GM18868 (cell line): ENCODE measurements around the gene EDRF1.

Experiments used
- ATAC-seq: cut with Tn5 transposase; IDR thresholded peaks from one replicate; pipeline ENCODE4 v1.9.1; 2021; ENCODE audit warnings: mild to moderate bottlenecking, moderate library complexity; ENCODE audit not compliant: unreplicated experiment

Gene EDRF1

DNA sequence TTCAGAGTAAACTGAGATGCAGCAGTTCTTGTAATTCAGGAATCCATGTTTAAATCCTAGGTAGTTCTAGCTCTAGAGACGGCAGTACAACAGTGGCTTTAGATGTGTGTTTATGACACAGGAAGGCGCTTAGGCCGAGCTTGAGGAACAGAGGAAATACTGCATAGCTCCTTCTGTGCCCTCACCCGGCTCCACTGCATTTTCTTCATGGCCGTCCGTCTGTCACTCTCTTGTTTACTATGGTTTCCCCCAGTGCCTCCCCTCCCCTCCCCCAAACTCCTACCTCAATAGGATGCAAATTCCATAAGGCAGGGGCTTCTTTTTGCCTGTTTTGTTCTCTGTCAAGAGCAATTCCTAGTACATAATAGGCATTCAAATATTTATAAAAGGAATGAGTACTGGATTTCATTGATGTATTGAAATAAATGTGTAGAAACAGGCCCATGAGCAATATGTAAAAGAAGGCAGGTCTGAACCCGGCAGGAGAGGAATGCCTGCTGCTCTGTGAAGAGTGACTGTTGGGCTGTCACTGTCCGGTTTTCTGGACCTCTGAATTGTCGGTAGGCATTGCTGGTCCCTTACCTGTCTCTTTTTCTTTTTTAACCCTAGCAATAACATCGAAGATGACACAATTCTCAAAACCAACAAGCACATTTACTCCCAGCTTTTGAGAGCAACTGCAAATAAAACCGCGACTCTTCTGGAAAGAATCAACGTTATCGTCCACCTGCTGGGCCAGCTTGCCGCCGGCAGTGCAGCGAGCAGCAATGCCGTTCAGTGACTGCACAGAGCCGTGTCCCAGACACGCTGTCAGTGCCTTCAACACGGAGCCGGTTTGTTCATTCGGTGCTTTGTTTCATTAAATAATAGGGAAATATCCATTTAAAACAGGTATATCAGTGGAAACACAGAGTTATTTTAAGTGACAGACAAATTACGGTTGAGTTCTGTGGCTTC, 43.5 kb downstream of the EDRF1 start:
- ATAC-seq: no peak

- no peak for ATAC-seq
Measured at GRCh38 chr10:125765835-125766234, 46.3 kb downstream of the EDRF1 start.

DNA sequence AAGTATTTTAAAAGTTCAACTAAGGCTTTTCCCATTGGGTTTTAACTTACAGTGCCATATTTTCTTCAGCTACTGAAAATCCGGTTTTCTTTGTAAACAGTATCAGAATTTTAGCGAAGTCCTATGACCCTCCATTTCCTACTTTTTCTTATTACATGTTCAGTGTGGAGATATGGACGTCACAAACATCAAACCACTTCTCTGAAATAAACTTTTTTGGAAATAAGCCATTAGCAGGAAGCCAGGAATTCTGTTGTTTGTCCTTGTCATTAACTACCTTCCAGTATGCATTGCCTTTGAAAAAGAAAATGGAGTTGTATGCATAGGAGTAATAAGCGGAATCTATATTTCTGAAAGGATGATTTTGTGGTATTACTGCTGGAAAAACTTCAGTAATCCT, 47.0 kb downstream of the EDRF1 start:
- ATAC-seq: no peak

DNA sequence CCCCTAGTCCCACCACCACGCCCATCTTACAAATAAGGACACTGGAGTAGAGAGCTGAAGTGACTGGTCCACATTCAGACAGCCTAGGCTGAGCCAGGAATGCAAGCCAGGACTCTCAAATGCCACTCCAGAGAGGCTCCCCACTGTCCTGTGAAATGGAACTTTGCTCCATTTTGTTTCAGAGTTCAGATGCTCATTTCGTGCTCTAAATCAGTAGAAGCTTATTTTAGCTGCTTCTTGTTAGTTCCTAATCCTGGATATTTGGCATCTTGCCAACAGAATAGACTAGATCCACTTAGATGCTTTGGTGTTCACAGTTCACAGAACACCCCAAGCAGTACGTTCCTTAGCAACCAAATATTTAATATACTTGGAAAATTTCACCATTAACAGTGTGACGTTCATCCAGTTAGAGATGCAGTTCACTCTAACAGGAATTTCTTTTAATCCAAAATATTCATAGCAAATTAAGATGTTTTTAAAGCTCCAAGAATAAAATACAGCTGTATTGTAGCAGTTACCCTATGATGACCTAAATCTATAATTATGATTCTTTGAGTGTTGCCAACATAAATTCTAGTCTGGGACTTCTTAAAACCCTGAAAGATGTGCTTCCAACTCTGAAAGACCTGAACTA, 48.8 kb downstream of the EDRF1 start:
- ATAC-seq: no peak

GRCh38 chr10:125769175-125769574, 49.7 kb downstream of the EDRF1 start:
- ATAC-seq: no peak

- ATAC-seq: no peak
Measured at GRCh38 chr10:125770844-125771243, 51.3 kb downstream of the EDRF1 start.

- ATAC-seq: no peak
Measured at GRCh38 chr10:125772112-125772863, 52.8 kb downstream of the EDRF1 start.

DNA sequence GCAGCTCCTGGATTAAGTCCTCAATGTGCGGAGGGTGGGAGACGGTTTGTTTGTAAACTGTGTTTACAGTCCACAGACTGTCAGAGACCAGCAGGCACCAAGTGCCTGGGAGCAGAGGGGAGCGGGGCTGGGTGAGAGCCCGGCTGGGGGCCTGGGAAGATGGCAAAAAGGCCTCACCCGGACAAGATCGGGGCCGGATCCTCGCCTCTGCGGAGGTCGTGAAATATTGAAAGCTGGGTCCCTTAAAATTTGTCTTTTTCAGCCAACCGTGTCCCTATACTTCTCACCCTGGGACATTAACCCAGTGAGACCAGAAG, 53.3 kb downstream of the EDRF1 start:
- ATAC-seq: no peak

DNA sequence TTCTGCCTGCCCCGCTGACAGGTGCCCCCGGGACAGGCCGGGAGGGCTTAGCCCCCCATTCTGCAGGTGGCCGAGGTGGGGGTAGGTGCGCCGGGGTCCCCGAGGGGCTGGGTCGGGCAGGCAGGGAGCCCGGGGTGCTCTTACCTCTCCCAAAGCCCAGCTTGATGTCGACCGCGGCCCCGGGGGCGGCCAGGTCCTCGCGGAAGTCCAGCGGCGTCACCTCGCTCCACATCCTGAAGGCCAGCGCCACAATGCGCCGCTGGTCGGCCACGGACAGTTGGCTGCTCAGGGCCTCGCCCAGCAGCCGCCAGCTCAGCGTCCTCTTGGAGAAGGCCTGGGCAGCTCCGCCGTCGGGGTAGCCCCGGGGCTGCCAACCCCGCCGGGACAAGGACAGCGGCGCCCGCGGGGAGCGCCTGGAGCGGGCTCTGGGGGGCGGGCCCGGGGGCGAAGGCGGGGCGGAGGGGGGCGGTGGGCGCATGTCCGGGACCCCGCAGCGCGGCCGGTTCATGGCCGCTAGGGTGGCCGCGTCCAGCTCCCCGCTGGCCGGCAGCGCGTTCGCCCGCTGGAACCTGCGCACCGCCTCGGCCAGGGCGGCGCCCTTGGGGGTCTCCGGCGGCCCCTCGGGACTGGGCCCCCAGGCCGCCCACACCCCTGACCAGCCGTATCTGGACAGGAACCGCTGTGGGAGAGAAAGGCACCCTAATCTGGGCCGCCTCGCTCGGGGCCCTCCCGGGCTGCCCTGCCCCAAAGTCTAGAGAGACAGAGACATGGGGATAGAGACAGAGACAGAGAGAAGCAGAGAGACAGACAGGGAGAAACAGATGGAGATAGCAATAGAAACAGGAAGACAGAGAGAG, 54.4 kb downstream of the EDRF1 start:
- no peak for ATAC-seq

DNA sequence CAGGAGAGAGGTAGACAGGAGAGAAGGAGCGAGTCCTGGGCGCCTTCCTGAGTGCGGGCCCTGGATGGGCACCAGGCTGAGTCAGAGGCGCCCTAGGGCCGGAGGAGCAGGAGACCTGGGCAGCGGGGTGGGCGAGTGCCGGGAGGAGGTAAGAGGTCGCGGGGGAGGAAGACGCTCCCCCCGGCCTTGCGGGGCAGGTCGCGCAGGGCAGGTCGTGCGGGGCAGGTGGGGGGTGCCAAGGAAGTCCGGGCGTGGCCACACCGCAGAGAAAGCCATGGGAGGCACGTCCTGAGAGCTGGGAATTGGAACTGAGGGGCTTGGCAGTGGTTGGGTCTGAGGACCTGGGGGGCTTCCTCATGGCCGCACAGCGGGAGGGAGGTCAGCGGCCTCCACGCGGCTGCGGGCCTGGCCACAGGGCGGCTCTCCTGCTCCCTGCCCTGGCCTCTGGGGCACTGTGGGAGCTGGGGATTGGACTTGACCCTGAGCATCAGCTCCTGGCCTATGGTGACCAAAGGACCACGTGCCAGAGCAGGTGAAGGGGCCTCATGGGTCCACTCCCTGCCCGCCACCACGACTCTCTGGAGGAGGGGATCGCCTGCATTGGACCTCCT, 55.2 kb downstream of the EDRF1 start:
- ATAC-seq: no peak

DNA sequence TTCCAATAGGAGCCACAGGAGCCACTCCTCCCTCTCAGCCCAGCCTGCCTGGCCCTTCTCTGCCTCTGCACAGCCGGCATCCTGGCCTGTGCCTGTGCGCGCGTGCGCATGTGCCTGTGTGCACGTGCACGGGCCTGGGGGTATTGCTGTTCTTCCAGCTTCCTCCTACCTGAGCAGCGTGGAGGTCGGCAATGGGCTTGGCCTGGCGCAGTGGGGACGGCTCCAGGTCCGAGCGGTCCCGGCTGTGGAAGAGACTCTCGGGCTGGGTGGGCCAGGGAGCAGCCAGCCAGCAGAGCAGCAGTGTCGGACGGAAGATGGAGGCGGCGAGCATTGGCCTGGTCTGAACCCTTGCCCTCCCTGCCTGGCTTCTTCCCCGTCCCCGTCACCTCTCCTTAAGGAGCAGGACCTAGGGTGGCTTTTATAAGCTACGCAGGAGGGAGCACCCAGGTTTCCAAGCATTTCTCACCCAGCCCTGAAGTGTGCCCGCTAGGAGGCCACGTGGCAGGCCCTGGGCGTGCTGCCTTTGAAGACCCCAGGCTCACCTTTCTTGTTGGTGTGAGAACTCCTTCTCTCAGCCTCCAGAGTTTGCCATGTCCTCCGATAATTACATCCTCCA, 56.1 kb downstream of the EDRF1 start, which contains the start of gene MMP21:
TSS of gene MMP21 (minus strand) at position 331 of the 616 bp plus-strand sequence. CDS start at position 331, 0 bp downstream.
- no peak for ATAC-seq

DNA sequence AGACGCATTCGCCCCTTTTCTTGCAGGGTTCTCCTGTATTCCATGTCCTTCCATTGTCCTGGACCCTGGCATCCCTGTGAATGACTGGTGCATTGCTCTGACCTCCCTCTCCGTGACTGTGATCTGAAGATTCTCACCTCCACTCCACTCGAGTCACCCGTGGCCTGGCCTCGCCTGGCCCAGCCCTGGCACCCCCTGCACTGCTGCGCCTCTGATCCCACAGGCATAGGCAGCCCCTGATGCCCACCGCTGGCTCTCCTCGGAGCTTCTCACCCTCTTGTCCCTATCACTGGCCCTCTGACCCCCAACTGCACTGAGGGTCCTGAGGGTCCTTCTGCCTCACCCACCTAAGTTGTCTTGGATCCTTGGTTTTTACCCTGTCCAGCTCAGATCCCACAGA, 58.3 kb downstream of the EDRF1 start:
- ATAC-seq: no peak

GRCh38 chr10:125778556-125778955, 59.0 kb downstream of the EDRF1 start:
- no peak for ATAC-seq

GRCh38 chr10:125779403-125780327, 60.2 kb downstream of the EDRF1 start:
- no peak for ATAC-seq

- ATAC-seq: no peak
Measured at GRCh38 chr10:125781374-125781773, 61.9 kb downstream of the EDRF1 start.

- no peak for ATAC-seq
Measured at GRCh38 chr10:125782054-125782453, 62.5 kb downstream of the EDRF1 start.

DNA sequence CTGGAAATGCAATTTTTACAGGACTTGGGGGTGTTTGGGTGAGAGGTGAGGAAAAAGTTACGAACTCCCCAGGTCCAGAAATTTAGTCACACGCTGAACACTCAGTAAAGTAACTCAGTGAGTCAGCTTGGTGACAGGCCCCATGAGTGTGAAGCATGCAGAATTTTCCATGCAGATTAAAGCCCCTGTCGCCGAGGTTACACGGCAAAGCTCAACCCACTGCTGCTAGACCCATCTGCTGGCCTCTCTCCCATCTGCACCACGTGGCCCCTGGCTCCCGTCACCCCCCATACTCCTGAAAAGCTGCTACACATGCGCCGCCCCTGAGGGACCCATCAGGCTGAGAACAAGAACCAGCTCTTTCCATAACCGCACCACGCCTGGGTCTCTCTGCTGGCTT, 63.1 kb downstream of the EDRF1 start:
- no peak for ATAC-seq

- no peak for ATAC-seq
Measured at GRCh38 chr10:125783408-125783807, 63.9 kb downstream of the EDRF1 start.

DNA sequence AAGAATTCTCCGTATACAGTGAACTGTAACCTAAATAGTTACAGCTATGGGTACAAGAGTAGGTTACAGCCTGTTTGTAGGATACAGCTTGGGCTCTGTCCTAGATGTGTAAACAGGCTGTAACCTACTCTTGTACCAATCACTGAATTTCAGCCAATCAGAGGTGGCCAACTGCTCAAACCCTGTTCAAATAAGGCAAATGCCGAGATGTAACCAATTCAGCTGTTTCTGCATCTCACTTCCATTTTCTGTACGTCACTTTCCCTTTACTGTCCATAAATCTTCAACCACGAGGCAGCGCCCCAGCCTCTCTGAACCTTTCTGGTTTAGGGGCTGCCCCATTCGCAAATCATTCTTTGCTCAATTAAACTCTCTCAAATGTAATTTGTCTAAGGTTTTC, 64.4 kb downstream of the EDRF1 start:
- peak; percentile 87 for ATAC-seq
